GM19035 (cell line): Measurements from ENCODE around the gene ISM1.
A peak's percentile ranks its signal among the peaks of the same experiment; 100 is the strongest.

Experiments
- ATAC-seq: cut with Tn5 transposase; IDR thresholded peaks from one replicate; pipeline ENCODE4 v1.9.1; 2021; ENCODE audit not compliant: unreplicated experiment

ISM1 gene

DNA sequence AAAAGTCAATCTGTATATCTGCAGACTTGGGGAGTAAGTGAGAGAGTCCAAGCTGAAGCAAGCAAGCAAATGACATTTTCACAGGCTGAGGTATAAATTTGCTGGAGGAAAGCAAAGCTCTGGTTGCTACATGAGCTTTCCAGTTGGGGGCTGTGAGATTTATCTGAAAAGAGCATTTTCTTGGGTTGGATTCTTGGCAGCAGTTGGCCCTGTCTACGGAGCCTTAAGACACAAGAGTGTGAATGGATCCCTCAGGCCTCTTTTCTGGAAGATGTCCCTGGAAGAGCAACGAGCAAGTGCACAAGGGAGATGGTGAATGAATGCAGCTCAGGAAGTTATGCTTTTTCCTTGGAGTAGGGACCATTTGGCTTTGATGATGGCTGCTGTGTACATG, 30.8 kb downstream of the ISM1 start:
- ATAC-seq: no peak

- no peak for ATAC-seq
Measured at GRCh38 chr20:13255356-13255755, 34.3 kb downstream of the ISM1 start.

DNA sequence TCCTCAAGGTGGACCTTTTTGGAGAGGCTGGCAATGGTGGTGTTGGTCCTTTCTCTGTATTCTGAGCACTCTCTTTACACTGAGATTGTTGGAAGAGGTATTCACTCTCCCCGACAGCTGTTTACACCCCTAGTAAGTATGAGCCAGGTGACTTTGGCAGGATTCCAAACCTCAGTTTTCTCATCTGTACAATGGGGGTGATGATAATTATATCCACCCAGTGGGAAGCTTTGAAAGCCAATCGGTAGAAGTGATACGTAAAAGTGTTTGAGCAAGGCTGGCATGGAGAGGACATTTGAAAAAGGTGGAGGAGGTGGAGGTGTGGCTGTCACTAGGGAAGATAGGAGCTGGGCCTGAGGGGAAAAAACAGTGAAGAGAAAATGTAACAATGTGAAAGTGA, 35.5 kb downstream of the ISM1 start:
- ATAC-seq: no peak

DNA sequence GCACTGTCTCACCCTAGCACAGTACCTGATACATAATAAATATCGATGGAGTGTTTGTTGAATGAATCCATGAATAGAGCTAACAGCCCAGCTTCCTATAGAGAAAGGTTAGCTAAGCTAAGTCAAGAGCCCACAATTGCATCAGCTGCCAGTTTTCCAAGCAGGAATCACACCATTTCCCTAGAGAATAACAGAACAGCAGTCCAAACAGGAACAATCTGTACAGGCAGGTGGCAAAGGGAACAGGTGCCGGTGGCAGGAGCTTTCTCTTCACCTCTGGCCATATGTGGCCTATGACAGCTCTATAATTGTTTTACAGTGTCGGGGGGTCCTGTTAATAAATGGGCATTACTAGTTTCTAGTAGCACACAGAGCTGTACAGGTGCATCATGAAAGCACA, 38.8 kb downstream of the ISM1 start:
- no peak for ATAC-seq

- ATAC-seq: no peak
Measured at GRCh38 chr20:13260650-13261279, 39.7 kb downstream of the ISM1 start.

DNA sequence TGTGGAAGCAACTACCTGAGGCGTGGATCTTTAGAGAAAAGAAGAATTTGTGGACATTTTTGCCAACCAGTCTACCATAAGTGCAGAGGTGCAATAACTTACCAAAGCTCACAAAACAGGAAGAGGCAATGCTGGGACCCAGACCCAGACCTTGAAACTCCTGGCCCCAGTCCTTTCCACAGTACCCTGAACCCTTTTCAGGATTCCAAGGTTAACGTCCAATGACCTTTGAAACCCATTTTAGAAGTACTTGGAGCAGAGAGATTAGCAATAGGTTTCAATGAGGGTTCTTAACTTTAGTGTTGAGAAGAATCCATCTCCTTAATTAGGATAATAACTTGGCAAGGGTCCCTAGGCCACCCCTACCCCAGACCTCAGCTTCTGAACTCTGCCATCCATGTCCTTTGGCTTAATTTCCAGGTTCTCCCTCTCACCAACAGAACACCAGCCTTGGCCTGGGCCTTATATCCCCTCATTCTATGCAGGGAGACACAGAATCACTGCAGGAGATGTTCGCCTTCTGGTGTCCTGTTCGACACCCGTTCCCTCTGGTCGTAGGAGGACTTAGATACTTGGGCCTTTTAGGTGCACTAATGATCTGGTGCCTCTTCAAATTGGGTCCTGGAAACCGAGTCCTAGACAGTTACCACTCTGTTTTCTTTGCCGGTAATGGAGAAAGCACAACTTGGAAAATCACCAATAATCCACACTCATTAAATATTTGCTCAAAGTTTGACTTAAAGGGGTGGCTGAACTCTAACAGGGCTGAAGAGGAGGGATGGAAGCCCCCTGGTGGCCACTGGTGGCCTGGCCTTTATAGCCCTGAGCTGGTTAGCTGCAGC, 40.6 kb downstream of the ISM1 start:
- ATAC-seq: peak; percentile 58

- ATAC-seq: no peak
Measured at GRCh38 chr20:13262302-13262650, 41.2 kb downstream of the ISM1 start.

DNA sequence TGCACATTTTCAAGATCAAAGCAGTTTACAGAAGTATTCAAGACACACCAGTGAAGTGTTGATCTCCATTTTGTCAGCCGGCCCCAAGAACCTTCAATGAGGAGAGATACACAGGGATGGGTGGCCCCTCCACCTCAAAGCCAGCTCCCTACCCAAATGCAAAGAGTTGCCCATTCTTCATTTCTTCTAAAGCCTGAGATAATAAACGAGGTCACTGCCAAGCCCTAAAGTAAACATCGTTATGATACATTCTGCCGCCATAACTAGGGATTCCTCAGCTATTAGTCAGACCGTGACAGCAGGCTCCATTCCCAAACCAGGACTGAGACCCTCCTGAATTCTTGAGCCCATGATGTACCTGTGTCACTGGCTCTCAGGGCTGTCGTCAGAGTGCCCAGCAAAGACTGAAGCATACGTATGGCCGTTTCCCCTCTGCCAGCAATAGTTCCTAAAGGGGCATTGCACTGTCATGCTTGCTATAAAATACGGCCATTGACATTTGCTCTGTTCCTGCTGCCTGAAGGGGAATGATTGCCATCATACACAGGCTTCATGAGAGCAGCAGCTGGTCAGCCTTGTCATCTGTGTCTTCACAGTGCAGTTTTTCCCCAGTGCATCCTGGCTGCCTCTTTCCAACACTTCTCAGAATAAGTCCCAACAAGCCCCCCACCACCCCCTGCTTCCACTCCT, 41.7 kb downstream of the ISM1 start:
- no peak for ATAC-seq

DNA sequence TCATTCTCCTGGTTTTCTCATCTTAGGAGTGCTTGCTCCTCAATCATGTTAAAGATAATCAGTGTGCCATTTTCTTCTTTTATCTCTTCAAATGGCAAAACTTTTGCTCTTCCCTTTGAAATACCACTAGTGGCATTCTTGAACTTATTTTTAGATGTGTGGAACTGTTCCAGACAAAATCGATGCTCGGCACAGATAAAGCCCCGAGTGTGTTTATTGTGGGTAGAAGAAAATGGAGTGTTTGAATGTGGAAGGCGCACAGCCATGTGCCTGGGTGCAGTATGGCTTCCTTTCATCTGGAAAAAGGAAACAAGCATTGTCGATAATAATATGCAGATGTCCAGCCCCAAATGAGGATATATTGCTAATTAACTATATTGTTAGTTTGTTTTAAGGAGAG, 42.4 kb downstream of the ISM1 start:
- ATAC-seq: no peak

DNA sequence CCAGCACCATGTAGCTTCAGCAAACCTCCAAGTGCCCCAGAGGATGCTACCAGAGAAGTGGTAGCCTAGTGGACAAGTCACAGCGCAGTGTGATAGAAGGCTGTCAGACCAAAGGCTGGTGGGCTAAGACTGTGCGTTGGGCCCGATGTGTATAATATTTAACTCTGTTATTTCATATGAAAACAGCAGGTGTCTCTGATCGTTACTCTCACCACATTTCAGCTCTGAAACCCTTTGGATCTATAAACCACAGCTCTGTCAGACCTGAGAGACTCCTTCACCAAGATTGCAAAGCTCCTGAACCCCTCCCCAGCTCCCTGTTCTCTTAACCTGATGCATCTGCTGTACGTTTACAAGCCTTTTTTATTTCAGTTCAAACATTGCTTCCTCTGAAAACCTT, 43.8 kb downstream of the ISM1 start:
- ATAC-seq: no peak

DNA sequence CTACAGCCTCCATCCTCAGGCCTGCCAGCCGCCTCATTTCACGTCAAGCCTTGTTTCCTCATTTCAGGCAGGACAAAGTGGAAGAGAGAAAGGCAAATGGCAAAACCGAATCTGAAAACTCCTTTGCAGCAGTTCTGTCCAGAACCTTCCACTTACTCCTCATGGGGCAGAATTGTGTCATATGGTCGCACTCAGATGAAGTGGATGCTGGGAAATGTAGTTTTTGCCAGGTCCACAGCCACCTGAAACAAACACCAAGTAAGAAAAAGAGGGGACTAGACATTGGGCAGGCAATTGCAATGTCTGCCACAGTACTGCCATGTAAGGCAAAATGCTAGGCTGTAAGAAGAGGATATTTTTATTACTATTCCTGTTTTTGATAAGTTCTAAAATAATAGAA, 44.9 kb downstream of the ISM1 start:
- no peak for ATAC-seq

DNA sequence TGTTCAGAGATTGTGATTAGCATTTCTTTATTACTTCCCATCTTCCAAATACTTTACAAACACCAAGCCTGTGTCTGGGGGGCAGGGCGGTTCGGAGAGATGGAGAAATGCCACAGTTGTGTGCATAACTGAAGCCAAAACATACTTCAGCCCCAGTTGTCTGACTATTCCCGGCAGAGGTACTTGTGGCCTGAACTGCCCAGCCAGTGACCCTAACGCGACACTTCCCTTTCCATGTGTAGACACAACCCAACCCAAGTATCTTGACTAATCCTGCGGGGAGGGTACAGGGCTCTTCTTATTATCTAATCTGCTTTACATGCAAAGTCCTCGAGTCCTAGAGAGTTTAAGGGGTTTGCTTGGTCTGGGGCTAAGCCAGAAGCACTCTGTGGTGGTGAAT, 46.2 kb downstream of the ISM1 start:
- no peak for ATAC-seq

- ATAC-seq: no peak
Measured at GRCh38 chr20:13268953-13269352, 47.9 kb downstream of the ISM1 start.

DNA sequence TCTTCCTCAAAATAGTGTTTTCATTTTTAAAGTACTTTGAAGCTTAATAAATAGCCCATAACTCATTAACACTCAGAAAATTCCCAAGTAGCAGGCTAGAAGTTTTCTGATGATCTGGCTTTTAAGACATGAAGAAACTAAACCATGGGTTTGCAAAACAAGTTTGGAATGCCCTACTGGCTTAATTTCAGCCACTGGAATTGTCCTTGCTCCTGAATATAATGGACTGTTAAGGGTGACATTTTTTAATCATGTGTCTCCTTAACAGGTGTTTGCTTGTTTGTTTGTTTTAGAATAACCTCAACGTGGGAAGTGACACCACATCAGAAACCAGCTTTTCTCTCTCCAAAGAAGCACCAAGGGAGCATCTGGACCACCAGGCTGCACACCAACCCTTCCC, 49.1 kb downstream of the ISM1 start:
- ATAC-seq: no peak

- no peak for ATAC-seq
Measured at GRCh38 chr20:13271098-13271497, 50.0 kb downstream of the ISM1 start.

- no peak for ATAC-seq
Measured at GRCh38 chr20:13271977-13272975, 51.2 kb downstream of the ISM1 start.

DNA sequence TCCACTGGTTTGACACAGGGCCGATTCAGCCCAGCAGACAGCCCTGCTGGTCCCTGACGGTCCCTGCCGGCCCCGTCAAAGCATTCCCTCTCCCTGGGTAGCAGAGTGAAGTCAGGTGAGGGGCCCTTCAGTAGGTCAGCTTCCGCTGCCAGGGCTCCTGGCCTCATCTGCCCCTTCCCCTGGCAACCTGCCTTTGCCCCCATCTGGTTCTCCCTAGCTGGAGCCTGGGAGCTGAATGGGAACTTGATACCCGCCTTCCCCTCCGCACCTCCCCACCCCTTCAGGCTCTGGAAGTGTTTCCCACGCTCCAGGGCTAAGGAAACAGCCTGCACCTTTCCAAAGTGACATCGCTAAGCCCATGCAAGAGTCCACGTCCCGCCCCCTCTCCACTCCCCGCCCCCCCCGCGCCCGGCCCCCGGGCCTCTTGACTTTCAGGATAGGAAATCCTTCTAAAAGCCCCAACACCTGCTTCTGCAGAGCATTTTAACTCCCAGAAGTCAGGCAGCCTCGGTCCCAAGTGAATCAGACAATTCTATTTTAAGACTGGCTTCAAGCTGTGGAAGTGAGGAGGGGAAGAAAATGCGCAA, 53.3 kb downstream of the ISM1 start:
- no peak for ATAC-seq

DNA sequence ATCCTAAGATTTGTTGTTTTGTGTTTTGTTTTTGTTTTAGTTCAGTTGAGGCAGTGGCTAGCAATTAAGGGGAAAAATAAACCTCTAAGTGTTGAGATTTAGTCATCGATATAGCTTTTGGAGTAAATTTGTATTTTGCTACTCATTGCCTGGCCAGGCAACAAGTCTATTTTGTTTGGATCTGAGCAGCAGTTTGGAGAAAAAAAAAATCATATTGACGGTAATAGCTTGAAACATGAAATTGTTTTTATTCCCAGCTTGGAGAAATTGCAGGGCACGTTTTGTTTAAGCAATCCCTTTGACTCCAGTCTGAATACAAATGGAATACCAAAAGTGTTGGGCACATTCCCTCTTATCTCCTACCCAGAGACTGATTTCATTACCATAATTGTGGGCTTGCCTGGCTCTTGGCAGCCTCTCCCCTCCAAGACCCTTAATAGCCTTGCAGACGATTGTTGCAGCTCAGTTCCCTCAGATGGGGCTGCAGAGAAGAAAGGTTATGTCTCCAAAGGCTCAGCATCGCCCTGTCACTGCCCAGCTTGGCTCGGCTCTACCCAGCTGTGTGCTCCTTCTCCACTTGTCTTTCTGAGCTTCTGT, 56.0 kb downstream of the ISM1 start:
- no peak for ATAC-seq

- no peak for ATAC-seq
Measured at GRCh38 chr20:13277663-13278295, 56.7 kb downstream of the ISM1 start.
